ENCODE measurements around the gene PCGF6.
"Not testable (repeated sequence)": the region's sequence is repeated elsewhere in the genome, so short reads cannot be mapped to it uniquely, and the experiment has no call there.

Gene PCGF6

GRCh38 chr10:103316087-103316486 is 34.9 kb downstream of the PCGF6 start:
- DNase-seq (ENCODE audit: low read depth), result peak; percentile 58

GRCh38 chr10:103310197-103310596 is 40.7 kb downstream of the PCGF6 start:
- DNase-seq (ENCODE audit: low read depth), result no peak

DNA sequence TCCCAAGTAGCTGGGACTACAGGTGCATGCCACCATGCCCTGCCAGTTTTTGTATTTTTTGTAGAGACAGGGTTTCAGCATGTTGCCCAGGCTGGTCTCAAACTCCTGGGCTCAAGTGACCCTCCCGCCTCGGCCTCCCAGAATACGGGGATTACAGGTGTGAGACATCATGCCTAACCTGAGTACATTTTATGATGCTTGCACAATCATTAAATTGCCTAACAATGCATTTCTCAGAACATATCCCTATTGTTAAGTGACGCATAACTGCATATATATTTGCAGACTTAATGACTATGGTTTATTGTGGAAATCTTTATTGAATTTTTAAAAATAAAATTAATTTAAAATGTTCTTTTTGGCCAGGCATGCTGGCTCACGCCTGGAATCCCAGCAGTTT is 43.3 kb downstream of the PCGF6 start:
- DNase-seq (ENCODE audit: low read depth), result no peak

- DNase-seq (ENCODE audit: low read depth), result peak; percentile 95
These were observed 55.4 kb downstream of the PCGF6 start for GRCh38 chr10:103295374-103296015.

- DNase-seq (ENCODE audit: low read depth), result no peak
These were observed 59.4 kb downstream of the PCGF6 start for GRCh38 chr10:103291588-103291987.

- DNase-seq (ENCODE audit: low read depth), result no peak
These were observed 62.9 kb downstream of the PCGF6 start for GRCh38 chr10:103287992-103288391.

DNA sequence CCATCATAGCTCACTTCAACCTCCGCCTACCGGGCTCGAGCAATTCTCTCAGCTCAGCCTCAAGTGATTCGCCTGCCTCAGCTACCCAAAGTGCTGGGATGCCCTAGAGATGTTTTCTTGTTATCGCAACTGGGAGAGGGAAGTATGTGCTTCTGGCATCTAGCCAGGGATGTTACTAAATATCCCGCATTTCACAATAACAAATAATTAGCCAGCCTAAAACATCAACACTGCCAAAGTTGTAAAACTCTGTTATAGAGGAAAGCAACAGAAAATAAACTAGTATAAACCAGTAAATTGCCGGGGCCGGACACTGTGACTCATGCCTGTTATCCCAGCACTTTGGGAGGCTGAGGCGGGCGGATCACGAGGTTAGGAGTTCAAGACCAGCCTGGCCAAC is 66.8 kb downstream of the PCGF6 start:
- DNase-seq (ENCODE audit: low read depth), result peak; percentile 92

GRCh38 chr10:103282961-103283360 is 68.0 kb downstream of the PCGF6 start:
- DNase-seq (ENCODE audit: low read depth), result peak; percentile 55

DNA sequence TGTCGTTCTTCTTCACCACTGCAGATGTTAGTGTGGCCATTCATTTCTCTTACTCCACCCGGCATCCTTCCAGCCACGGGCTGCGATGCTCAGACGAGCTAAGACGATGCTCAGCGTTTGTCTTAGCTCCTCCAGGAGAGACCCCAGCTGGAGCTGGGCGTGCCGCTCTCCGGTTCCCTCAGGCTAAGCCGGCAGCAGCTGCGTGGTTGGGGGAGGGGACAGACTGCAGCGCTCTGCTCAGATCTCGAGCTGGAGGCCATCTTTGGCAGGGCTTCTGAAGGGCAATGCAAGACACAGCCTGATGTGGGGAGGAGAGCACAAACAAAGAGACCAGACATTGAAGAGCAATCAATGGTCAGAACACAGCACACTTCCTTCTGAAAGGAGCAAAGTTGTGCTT is 69.2 kb downstream of the PCGF6 start:
- DNase-seq (ENCODE audit: low read depth), result peak; percentile 10

GRCh38 chr10:103280506-103280905 is 70.4 kb downstream of the PCGF6 start:
- no peak for DNase-seq (ENCODE audit: low read depth)

DNA sequence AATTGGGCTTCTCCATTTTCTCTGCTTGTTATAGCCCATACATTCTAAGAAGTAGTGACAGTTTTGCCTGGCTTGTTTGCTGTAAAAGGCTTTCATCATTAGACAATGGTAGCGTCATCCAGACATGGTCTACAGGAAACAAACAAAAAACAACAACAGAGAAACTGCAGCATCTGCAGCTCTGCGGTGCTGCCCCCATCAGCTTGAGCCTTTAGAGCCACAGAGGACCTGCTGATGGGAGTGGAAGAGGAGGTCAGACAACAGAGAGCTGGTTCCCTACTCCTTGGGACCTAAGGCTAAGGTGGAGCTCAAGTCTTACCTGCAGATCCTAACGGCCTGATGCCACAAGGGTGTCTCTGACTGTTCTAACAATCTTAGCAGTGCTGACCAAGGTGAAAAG is 70.9 kb downstream of the PCGF6 start:
- no peak for DNase-seq (ENCODE audit: low read depth)

DNA sequence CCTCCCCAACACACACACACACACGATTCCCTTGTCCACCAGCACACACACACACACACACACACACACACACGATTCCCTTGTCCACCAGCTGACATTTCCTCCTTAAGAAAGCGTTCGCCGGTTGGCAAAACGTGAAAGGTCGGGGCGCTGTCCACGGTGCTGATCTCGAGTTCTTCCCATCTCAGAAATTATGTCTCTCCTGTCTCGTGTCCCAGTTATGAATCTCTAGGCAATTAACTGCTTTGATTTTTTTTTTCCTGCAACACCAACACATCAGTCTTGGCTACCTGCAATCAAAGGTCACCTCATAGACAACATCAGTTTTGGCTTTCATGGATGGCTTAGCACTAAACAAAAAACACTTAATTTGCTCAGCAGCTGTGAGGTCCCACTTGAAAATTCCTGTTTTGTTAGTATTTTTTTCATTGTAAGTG is 72.1 kb downstream of the PCGF6 start:
- peak; percentile 52 for DNase-seq (ENCODE audit: low read depth)

DNA sequence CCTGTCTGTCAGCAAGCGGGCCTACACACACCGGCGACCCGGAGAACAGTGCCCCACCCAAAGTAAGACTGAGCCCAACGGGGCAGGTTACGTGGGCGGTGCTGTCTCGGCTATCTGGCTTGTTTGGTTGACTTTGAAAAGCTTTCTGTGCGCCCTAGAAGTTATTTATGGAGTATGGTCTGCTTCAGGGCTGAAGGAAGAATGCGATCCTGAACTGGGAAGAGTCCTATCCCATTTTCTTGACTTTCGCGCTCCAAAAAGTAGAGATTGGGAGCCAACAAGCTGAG is 72.5 kb downstream of the PCGF6 start:
- no peak for DNase-seq (ENCODE audit: low read depth)

DNA sequence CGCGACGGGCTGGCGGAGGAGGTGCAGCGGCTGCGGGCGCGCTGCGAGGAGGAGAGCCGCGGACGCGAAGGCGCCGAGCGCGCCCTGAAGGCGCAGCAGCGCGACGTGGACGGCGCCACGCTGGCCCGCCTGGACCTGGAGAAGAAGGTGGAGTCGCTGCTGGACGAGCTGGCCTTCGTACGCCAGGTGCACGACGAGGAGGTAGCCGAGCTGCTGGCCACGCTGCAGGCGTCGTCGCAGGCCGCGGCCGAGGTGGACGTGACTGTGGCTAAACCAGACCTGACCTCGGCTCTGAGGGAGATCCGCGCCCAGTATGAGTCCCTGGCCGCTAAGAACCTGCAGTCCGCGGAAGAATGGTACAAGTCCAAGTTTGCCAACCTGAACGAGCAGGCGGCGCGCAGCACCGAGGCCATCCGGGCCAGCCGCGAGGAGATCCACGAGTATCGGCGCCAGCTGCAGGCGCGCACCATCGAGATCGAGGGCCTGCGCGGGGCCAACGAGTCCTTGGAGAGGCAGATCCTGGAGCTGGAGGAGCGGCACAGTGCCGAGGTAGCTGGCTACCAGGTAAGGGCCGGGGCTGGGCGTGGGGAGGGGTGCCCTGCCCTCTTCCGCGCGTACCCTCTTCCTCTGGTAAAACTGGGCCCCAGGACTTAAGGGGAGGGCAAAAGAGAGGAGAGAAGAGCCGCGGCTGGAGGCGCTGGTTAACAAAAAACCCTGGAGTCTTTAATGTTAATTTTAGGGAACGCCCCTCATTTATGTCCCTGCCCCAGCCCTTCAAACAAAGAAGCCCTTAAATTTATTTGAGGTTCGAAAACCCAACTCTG is 73.0 kb downstream of the PCGF6 start:
- DNase-seq (ENCODE audit: low read depth), result no peak

GRCh38 chr10:103276896-103277712 is 73.8 kb downstream of the PCGF6 start, which contains the start of gene INA:
Gene INA (plus strand): TSS chr10:103277138. CDS start chr10:103277212, 74 bp downstream.
- peak; percentile 17 for DNase-seq (ENCODE audit: low read depth)

- no peak for DNase-seq (ENCODE audit: low read depth)
These were observed 74.6 kb downstream of the PCGF6 start for GRCh38 chr10:103276251-103276895.

GRCh38 chr10:103273041-103273441 is 77.9 kb downstream of the PCGF6 start:
- peak; percentile 92 for DNase-seq (ENCODE audit: low read depth)

DNA sequence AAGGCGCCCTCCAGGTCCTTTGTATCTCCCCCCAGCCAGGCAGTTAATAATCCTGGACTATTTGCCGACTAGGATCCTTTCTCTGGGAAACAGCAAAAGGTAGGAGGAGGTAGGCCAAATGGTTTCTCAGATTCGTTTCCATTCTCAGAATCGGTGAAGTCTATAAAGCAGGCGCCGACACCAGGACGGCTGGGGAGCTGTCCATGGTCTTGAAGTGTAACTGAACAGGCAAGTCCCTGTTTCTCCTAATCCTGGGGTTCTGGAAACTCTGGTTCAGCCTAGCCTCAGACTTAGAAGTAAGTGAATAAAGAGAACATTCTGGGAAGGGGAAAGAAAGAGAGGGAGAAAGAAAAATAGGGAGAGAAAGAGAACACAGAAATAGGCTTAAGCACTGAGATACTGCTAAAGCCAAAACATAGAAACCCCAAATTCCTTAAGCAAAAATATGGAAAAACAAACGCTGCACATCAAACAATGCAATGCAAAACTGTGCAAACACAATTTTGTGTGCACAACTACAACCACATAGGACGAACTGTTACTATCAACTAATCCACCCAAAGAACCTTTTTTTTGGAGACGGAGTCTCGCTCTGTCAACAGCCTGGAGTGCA is 85.1 kb downstream of the PCGF6 start:
- DNase-seq (ENCODE audit: low read depth), result peak; percentile 72

- DNase-seq (ENCODE audit: low read depth), result peak; percentile 9
These were observed 88.7 kb downstream of the PCGF6 start for GRCh38 chr10:103262229-103262628.

DNA sequence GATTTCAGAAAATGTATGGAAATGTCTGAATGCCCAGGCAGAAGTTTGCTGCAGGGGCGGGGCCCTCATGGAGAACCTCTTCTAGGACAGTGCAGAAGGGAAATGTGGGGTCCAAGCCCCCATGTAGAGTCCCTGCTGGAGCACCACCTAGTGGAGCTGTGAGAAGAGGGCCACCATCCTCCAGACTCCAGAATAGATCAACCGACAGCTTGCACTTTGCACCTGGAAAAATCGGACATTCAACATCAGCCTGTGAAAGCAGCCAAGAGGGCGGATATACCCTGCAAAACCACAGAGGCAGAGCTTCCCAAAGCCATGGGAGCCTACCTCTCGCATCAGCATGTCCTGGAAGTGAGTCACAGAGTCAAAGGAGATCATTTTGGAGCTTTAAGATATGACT is 91.0 kb downstream of the PCGF6 start:
- no peak for DNase-seq (ENCODE audit: low read depth)

- DNase-seq (ENCODE audit: low read depth), result not testable (repeated sequence)
These were observed 92.0 kb downstream of the PCGF6 start for GRCh38 chr10:103258928-103259327.

- no peak for DNase-seq (ENCODE audit: low read depth)
These were observed 93.1 kb downstream of the PCGF6 start for GRCh38 chr10:103257812-103258211.

All from amniotic epithelial cell (primary cell).